ENCODE data around the gene ESRRB. TPM values are rescaled to one million over a fixed set of nuclear protein-coding genes. Genes with fewer than 3 reads are reported as not detected.
A peak's percentile ranks its signal among the peaks of the same experiment; 100 is the strongest.

The ESRRB gene
- total and polyA plus RNA-seq, 2 experiments from 2014 or later = 0.13 TPM; not detected in 1

DNA sequence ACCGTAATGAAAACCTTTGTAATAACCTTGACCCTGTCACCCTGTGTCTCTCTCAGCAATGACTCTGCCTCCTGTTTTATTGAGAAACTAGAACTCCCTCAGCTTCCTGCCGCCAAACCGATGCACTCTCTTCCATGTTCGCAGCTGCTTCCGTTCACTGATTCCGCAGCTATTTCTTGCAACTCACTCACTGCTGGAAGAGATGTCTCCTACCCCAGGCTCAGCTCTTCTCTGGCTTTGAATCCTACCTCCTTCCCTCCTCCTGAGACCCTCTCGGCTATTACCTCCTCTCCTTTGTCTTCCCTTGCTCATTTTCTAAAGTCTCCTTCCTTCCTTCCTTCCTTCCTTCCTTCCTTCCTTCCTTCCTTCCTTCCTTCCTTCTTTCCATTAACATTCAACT, 71.0 kb downstream of the ESRRB start:
- no peak overlapping the region for H3K4me2 ChIP-seq
- WGBS (ENCODE audit: low lambda C conversion rate, missing lambda C conversion rate) = 88% methylated on average over 7 of the region's 7 CpGs
- no peaks in the 10 kb centered on the region for H4K20me1 ChIP-seq (ENCODE audit: insufficient read depth, poor library complexity, severe bottlenecking)
- H3K9me3 ChIP-seq (ENCODE audit: low read depth) = no peaks in the 10 kb centered on the region
- no peak for DNase-seq (ENCODE audit: low spot score)
- TF ChIP-seq EZH2phosphoT487 (IDR thresholded peaks at IDR 0.05; ENCODE audit: low read depth, severe bottlenecking, unreplicated experiment) = no peak
- TF ChIP-seq, protein P1, sequence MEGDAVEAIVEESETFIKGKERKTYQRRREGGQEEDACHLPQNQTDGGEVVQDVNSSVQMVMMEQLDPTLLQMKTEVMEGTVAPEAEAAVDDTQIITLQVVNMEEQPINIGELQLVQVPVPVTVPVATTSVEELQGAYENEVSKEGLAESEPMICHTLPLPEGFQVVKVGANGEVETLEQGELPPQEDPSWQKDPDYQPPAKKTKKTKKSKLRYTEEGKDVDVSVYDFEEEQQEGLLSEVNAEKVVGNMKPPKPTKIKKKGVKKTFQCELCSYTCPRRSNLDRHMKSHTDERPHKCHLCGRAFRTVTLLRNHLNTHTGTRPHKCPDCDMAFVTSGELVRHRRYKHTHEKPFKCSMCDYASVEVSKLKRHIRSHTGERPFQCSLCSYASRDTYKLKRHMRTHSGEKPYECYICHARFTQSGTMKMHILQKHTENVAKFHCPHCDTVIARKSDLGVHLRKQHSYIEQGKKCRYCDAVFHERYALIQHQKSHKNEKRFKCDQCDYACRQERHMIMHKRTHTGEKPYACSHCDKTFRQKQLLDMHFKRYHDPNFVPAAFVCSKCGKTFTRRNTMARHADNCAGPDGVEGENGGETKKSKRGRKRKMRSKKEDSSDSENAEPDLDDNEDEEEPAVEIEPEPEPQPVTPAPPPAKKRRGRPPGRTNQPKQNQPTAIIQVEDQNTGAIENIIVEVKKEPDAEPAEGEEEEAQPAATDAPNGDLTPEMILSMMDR (IDR thresholded peaks at IDR 0.05; ENCODE audit: poor library complexity) = no peak
- TF ChIP-seq EZH2 (IDR thresholded peaks at IDR 0.05; ENCODE audit: borderline replicate concordance) = no peak
- H3K4me3 ChIP-seq = no peak overlapping the region
- no peaks in the 10 kb centered on the region for H3K4me1 ChIP-seq (ENCODE audit: insufficient read depth)
- peaks cover 2% of the 10 kb centered on the region for H3K27me3 ChIP-seq
- H3K36me3 ChIP-seq (replicated peaks; ENCODE audit: insufficient read depth, low read depth) = no peaks in the 10 kb centered on the region
- no peaks in the 10 kb centered on the region for H3K79me2 ChIP-seq
- H3K9me2 ChIP-seq (replicated peaks; ENCODE audit: insufficient read depth) = no peaks in the 10 kb centered on the region
- no peak overlapping the region for H3K27ac ChIP-seq
- no peak overlapping the region for H2AFZ ChIP-seq

DNA sequence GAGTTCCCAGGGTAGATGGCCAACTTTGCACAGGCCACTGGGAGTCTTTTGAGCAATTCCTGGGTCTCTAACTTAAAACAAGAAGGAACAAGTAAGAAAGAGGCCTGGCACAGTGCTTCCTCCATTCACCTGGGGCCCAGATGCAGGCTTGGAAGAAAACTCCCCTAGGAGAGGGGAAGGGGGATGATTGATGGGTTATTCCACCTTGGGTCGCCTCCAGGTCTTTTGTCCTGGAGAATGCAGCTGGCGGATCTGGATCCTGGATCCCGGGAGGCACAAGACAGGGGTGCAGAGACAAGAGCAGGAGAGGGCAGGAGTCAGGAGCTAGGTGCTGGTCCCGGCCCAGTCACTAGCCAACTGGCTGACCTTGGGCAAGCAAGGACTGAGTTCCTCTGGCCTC, 74.5 kb downstream of the ESRRB start:
- H2AFZ ChIP-seq = no peak overlapping the region
- H3K27ac ChIP-seq = no peak overlapping the region
- H3K4me3 ChIP-seq = no peak overlapping the region
- peaks cover 2% of the 10 kb centered on the region for H3K27me3 ChIP-seq
- no peaks in the 10 kb centered on the region for H3K4me1 ChIP-seq (ENCODE audit: insufficient read depth)
- WGBS (ENCODE audit: low lambda C conversion rate, missing lambda C conversion rate) = 87% methylated on average over 4 of the region's 4 CpGs
- H3K9me2 ChIP-seq (replicated peaks; ENCODE audit: insufficient read depth) = no peaks in the 10 kb centered on the region
- no peak for DNase-seq (ENCODE audit: low spot score)
- H3K79me2 ChIP-seq = no peaks in the 10 kb centered on the region
- no peaks in the 10 kb centered on the region for H3K9me3 ChIP-seq (ENCODE audit: low read depth)
- H3K4me2 ChIP-seq = no peak overlapping the region
- H4K20me1 ChIP-seq (ENCODE audit: insufficient read depth, poor library complexity, severe bottlenecking) = no peaks in the 10 kb centered on the region
- TF ChIP-seq EZH2phosphoT487 (IDR thresholded peaks at IDR 0.05; ENCODE audit: low read depth, severe bottlenecking, unreplicated experiment) = no peak
- no peak for TF ChIP-seq EZH2 (IDR thresholded peaks at IDR 0.05; ENCODE audit: borderline replicate concordance)
- TF ChIP-seq, protein P1 (IDR thresholded peaks at IDR 0.05; ENCODE audit: poor library complexity) = no peak
- no peaks in the 10 kb centered on the region for H3K36me3 ChIP-seq (replicated peaks; ENCODE audit: insufficient read depth, low read depth)

DNA sequence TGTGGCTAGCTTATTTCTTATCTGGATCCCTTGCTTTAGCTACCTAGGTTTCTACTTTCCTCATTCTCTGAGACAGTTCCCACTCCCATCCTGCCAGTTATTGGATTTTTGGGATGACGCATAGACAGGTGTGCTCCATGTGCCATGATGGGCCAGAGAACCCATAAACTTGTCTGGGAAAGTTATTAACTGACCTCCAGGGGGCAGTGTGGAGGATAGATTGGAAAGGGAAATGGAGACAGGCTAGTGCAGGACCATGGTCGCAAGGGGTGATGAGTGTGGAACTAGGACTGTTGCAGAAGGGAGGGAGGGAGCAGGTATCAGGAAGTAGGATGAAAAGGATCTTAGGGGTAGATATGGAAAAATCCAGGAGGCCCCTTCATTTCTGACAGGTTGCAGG, 80.3 kb downstream of the ESRRB start:
- H3K27me3 ChIP-seq = no peaks in the 10 kb centered on the region
- DNase-seq (ENCODE audit: low spot score) = peak; percentile 63
- no peak overlapping the region for H3K27ac ChIP-seq
- H3K4me2 ChIP-seq = no peak overlapping the region
- H4K20me1 ChIP-seq (ENCODE audit: insufficient read depth, poor library complexity, severe bottlenecking) = no peaks in the 10 kb centered on the region
- H3K79me2 ChIP-seq = no peaks in the 10 kb centered on the region
- H3K9me3 ChIP-seq (ENCODE audit: low read depth) = no peaks in the 10 kb centered on the region
- H2AFZ ChIP-seq = no peak overlapping the region
- TF ChIP-seq, protein P1 (IDR thresholded peaks at IDR 0.05; ENCODE audit: poor library complexity) = peak; percentile 46
- TF ChIP-seq EZH2 (IDR thresholded peaks at IDR 0.05; ENCODE audit: borderline replicate concordance) = no peak
- H3K4me1 ChIP-seq (ENCODE audit: insufficient read depth) = no peaks in the 10 kb centered on the region
- H3K36me3 ChIP-seq (replicated peaks; ENCODE audit: insufficient read depth, low read depth) = no peaks in the 10 kb centered on the region
- 58% methylated on average over 2 of the region's 2 CpGs for WGBS (ENCODE audit: low lambda C conversion rate, missing lambda C conversion rate)
- no peaks in the 10 kb centered on the region for H3K9me2 ChIP-seq (replicated peaks; ENCODE audit: insufficient read depth)
- H3K4me3 ChIP-seq = no peak overlapping the region
